Gastroesophageal sphincter (tissue), 3 donors: ENCODE data around the gene OLA1.

Experiments used
- EP300 ChIP-seq: sonication (generic); formaldehyde crosslinking; IDR thresholded peaks from one replicate; pipeline ENCODE4 v1.6.1; 2017; ENCODE audit warnings: antibody characterized with exemption, mild to moderate bottlenecking
- POLR2A ChIP-seq, 2 donors: fragments of 450-650 bp; IDR thresholded peaks; one replicate each; pipeline ENCODE4 v1.6.1; 2017; ENCODE audit warnings: antibody characterized with exemption in 2 of 2, mild to moderate bottlenecking in 2 of 2, moderate library complexity in 1 of 2
- POLR2AphosphoS5 ChIP-seq: sonication (generic); formaldehyde crosslinking; IDR thresholded peaks from one replicate; pipeline ENCODE4 v1.6.1; 2017; ENCODE audit warnings: antibody characterized with exemption
- TF ChIP-seq, protein P1 (sequence below), 4 experiments: fragments of 200-600 bp in 2 of 4; fragments of 450-650 bp in 2 of 4; sonication (generic) in 1 of 4; IDR thresholded peaks; one replicate each; pipeline ENCODE4 v1.5.1; 2017 to 2019; ENCODE audit warnings: antibody characterized with exemption in 4 of 4, mild to moderate bottlenecking in 2 of 4, moderate library complexity in 2 of 4

DNA sequence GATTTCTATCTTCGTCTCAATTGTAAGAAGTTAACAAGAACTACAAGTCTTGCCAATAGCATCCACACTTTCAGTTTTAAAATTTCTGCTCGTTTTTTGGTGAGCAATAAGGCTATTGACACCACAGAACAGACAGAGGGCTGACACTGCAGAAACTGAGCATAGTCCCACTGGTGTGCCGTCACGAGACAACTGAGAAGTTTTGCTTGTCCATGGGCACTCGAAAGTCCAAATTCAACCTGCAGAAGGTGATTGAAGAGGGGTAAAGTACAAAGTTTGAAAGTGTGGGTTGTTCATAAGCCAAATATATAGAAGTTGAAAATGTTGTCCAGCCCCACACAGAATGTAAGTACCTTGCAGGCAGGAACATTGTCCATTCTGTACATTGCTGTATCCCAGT lies 219.4 kb downstream of the OLA1 start:
- TF ChIP-seq, protein P1, sequence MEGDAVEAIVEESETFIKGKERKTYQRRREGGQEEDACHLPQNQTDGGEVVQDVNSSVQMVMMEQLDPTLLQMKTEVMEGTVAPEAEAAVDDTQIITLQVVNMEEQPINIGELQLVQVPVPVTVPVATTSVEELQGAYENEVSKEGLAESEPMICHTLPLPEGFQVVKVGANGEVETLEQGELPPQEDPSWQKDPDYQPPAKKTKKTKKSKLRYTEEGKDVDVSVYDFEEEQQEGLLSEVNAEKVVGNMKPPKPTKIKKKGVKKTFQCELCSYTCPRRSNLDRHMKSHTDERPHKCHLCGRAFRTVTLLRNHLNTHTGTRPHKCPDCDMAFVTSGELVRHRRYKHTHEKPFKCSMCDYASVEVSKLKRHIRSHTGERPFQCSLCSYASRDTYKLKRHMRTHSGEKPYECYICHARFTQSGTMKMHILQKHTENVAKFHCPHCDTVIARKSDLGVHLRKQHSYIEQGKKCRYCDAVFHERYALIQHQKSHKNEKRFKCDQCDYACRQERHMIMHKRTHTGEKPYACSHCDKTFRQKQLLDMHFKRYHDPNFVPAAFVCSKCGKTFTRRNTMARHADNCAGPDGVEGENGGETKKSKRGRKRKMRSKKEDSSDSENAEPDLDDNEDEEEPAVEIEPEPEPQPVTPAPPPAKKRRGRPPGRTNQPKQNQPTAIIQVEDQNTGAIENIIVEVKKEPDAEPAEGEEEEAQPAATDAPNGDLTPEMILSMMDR (IDR thresholded peaks at IDR 0.05) = no peak
- no peak for TF ChIP-seq POLR2A (IDR thresholded peaks at IDR 0.05)
- no peak for TF ChIP-seq POLR2AphosphoS5
- TF ChIP-seq EP300 = no peak
